Testis (tissue), 2 donors: ENCODE data around the gene NPHP4.

ENCODE experiments used
- POLR2A ChIP-seq: fragments of 450-650 bp; IDR thresholded peaks from one replicate; pipeline ENCODE4 v1.6.1; 2017; ENCODE audit warnings: antibody characterized with exemption, mild to moderate bottlenecking, moderate library complexity
- TF ChIP-seq, protein P1 (sequence below), 3 experiments: fragments of 450-650 bp in 2 of 3; fragments of 200-600 bp in 1 of 3; sonication (generic) in 1 of 3; IDR thresholded peaks; one replicate each; pipeline ENCODE4 v1.5.1; 2016 to 2019; ENCODE audit warnings: antibody characterized with exemption in 3 of 3, mild to moderate bottlenecking in 2 of 3, moderate library complexity in 1 of 3

DNA sequence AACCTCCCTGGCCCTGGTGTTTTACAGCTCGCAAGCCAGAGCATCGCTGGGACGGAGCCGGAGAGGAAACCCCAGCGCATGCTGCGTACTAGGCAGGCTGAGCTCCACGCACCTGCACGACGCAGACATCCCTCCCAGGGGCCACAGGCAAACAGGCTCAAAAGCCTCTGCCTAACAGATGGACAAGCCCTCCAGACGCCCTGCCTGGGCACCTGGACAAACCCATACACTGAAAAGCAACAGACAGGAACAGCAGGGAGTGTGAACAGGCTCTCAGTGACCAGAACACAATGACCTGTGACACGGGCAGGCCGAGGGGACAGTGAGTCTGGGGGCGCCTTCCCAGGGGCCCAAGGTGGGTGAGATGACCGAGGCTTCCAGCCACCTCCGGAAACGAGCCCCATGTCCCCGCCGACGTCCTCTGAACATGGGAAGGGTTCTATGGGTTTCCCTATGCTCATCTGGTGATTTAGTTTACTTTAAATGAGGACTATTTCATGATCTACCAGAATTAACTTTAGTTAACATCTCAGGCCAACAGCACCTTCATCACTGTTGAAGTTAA is 40.3 kb downstream of the NPHP4 start:
- TF ChIP-seq, protein P1, sequence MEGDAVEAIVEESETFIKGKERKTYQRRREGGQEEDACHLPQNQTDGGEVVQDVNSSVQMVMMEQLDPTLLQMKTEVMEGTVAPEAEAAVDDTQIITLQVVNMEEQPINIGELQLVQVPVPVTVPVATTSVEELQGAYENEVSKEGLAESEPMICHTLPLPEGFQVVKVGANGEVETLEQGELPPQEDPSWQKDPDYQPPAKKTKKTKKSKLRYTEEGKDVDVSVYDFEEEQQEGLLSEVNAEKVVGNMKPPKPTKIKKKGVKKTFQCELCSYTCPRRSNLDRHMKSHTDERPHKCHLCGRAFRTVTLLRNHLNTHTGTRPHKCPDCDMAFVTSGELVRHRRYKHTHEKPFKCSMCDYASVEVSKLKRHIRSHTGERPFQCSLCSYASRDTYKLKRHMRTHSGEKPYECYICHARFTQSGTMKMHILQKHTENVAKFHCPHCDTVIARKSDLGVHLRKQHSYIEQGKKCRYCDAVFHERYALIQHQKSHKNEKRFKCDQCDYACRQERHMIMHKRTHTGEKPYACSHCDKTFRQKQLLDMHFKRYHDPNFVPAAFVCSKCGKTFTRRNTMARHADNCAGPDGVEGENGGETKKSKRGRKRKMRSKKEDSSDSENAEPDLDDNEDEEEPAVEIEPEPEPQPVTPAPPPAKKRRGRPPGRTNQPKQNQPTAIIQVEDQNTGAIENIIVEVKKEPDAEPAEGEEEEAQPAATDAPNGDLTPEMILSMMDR (IDR thresholded peaks at IDR 0.05), result no peak
- no peak for TF ChIP-seq POLR2A
